NCI-H2107 treated with DMSO at 0.1 percent for 48 hours (cell line): ENCODE results near the gene ZNF202.
"Not testable (repeated sequence)": the region's sequence is repeated elsewhere in the genome, so short reads cannot be mapped to it uniquely, and the experiment has no call there.

ENCODE experiments used
- DNase-seq: peaks from one replicate; lab custom pipeline; 2025; ENCODE audit not compliant: unreplicated experiment; lab: John Stamatoyannopoulos, UW

ZNF202 gene

DNA sequence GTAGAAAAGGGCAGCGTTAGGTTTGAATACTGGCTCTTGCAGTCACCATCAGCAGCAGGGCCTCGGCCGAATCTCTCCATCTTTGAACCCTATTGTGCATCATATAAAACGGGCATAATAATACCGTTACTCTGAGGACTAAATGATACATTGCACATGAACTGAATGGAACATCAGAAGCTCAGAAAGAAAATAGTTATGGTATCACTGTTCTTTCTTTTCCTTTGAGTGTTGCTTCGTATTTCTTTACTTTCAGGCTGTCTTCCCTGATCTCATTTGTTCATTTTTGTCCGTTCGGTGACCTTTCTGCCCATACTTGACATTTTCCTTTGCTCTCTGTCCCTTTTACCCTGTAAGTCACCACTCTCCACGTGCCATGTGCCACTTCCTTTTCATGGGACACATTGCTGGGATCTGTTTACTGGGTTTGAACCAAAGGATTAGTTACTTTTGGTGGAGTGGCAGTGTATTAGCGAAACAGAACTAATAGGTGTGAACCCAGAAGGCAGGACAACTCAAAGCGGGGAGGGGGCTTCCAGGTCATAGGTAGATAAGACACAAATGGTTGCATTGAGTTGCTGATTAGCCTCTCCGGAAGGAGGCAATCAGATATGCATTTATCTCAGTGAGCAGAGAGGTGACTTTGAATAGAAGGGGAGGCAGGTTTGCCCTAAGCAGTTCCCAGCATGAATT is 717 bp upstream of the ZNF202 start:
- DNase-seq: peak; percentile 4

DNA sequence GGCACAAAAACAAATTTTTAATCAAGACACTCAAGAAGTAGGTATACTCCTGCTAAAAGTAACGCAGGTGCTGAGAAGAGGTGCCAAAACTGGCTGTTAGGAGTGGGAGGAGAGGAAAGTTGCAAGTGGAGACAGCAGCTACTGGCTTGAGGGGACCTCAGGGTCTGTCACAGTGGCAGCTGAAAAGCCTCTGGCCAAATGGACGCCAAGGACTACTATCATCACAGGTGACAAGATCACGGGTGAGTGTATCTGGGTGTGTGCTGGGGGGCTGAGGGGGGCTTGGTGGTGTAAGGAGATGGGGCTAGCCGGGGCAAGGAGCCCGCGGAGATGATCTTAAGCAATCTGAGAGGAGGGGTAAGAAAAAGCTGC is 687 bp downstream of the ZNF202 start:
- no peak for DNase-seq

DNA sequence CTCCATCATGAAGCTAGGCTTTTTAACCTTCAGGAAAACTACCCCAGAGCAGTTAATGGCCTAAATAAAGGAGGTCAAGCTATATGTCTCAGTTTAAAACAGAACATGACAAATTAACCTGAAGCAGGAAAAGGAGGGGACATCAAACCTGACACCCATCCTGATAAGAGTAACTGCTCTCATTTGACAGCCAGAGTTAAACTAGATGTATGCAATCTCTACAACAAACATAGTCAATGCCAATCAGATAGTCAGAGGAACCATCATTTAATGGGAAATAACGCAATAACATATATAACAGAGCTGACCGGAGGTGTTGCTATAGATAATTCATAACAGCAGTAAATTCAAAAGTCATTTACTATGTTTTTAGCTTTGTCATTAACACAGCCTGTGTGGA is 3.1 kb downstream of the ZNF202 start:
- no peak for DNase-seq

DNA sequence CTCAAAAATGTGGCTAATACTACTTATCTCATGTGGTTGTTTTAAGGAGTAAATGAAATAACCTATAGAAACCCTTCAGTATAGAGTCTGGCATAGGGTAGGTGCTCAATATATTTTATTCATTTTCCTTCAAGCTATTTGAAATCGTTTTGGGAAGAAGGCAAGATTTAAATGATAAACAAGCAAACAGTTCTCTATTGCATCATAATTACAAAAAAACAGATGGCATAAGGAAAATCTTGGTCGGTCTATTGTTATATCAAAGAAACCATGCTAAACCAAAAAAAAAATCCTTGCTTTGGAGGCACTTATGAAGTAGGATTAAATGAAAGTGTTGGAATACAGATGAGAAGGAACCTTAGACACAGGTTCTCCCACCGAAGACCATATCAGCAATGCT is 4.7 kb downstream of the ZNF202 start:
- DNase-seq: no peak

DNA sequence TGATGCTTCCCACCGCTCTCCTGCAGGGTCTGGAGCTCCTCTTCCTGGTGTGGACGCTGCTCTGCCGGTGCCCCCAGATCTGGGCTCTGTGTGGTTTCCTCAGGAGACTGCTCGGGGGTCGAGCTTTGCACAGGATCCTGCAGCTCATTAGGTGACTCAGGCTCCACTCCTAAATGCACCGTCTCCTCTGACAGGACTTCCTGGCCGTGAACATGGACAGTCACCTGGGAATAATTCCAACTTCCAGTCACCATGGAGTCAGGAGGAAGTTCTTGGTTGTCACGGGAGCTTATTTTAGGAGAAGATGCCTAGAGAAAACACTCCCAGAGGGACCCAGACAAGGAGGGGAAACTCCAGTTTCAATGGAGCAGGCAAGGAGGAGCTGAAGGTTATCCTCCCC is 11.9 kb downstream of the ZNF202 start:
- DNase-seq: no peak

DNA sequence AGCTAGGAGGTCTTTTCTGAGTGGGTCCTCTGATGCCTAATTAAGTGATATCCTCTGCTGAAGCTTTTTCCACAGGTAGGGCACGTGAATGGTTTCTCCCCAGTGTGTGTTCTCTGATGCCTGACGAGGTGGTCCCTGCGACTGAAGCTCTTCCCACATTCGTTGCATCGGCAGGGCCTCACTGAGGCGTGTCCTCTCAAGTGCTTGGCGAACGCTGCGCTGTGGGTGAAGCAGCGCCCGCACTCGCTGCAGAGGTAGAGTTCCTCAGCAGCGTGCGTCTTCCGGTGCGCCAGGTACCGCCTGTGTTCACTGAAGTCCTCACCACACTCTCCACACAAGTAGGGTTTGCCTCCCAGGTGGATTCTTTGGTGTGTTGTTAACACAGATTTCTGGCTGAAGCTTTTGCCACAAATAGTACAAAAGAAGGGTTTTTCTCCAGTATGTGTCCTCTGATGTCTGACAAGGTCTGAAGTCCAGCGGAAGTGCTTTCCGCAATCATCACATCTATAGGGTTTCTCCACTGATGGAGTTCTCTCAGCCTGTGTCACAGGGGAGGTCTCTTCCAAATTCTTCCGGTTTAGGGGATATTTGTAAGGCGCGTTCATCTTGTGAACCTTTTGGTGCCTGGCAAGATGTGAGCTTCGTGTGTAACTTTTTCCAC is 15.3 kb downstream of the ZNF202 start:
- DNase-seq: no peak

DNA sequence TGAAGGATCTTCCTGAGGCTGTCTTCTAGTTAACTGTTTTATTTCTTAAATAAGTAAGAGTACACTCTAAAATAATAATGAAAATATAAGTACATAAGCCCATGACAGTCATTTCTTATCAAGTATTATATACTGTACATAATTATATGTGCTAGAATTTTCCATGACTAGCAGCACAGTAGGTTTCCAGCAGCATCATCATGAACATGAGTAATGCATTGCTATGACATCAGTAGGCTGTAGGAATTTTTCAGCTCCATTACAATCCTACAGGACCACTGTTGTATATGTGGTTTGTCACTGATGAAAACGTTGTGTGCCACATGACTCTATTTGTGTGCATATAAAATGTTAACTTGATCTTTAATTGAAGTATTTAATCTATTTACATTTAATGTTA is 22.0 kb downstream of the ZNF202 start:
- DNase-seq: no peak

DNA sequence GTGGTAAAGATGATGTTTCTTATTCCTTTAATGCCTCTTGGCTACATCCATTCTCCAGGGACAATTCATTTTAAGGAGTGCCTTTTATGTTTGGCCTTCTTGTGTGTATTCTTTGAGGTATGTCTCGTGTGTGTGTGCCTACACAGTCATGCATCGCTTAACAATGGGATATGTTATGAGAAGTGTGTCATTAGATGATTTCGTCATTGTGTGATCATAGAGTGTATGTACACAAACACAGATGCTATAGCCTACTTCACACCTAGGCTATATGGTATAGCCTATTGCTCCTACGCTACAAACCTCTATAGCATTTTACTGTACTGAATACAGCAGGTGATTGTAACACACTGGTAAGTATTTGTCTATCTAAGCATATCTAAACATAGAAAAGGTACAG is 23.0 kb downstream of the ZNF202 start:
- DNase-seq: no peak

DNA sequence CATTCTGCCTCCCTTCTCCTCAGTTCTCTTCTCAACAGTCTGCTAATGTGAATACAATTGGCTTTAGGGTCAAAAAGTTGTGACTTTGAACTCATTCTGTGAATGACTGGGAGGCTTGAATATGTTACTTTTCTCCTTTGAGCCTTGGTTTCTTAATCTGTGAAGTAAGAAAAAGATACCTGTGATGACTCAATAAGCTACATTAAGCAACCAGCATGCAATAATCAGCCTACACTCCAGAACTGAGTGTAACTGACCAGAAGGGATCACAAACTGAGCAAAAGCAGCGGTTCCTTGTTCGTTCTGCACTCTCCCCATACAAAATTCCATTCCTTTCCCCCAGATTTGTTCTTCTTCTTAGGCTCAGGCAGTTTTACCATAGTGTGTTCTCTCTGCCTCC is 23.4 kb downstream of the ZNF202 start:
- DNase-seq: no peak

DNA sequence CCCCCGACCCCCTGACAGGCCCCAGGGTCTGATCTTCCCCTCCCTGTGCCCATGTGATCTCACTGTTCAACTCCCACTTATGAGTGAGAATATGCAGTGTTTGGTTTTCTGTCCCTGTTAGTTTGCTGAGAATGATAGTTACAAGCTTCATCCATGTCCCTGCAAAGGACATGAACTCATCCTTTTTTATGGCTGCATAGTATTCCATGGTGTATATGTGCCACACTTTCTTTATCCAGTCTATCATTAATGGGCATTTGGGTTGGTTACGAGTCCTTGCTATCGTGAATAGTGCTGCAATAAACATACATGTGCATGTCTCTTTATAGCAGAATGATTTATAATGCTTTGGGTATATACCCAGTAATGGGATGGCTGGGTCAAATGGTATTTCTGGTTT is 28.8 kb downstream of the ZNF202 start:
- not testable (repeated sequence) for DNase-seq

DNA sequence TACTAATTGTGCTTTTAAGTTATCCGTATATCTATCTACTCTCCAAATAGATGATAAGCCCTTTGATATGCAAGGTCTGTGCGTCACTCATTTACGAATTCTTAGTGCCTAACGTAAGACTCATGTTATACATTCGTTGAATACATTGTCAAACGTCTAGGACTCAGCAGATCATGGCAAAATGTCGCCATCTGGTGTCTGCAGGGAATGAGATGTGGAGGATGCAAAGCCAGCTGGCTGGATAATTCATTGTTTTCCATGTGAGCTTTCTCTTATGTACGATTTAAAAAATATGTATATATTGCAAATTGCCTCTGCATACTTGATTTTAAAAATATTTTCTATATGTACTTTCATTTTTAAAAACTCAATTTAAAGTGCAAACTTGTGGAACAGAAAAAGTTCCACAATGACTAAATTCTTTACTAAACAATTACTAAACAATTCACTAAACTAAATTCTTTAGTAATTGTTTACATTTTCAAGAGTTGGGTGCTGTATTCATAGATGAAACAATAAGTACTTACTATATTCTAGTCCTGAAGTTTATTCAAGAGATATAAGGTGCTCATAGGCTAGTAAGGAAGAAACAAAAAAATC is 33.8 kb downstream of the ZNF202 start:
- DNase-seq: peak; percentile 64

DNA sequence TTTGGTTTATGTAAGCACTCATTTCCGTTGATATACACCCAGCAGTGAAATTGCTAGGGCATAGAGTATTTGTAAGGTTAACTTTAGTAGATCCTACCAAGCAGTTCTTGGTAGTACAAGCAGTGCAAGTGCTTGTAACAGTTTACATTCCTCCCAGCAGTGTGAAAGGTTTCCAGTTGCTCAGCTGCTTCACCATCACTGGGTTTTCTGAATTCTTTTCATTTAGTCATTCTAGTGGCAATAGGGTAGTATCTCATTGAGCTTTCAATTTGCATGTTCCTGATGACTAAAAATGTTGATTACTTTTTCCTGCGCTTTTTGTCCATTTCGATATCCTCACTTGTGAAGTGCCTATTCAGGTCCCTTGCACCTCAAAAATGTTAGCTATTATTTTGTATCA is 34.3 kb downstream of the ZNF202 start:
- DNase-seq: no peak

DNA sequence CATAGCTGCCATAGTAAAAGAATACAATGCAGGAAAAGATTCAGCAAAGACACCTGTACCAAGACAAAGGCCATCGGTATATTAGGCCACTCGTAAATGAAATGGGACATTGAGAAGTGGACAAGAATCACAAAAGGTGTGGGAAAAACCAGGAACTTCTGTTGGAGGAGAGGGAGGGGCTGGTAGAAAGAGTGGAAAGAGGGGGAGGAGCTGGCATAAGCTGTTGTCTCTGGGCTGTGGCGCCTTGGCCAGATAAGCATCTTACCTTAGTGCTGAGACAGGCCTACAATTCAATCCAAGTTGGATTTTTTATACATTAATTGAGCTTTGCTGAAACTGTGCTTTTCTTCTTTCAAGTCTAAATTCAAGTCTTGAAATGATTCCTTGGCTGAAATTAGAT is 37.1 kb downstream of the ZNF202 start:
- no peak for DNase-seq

DNA sequence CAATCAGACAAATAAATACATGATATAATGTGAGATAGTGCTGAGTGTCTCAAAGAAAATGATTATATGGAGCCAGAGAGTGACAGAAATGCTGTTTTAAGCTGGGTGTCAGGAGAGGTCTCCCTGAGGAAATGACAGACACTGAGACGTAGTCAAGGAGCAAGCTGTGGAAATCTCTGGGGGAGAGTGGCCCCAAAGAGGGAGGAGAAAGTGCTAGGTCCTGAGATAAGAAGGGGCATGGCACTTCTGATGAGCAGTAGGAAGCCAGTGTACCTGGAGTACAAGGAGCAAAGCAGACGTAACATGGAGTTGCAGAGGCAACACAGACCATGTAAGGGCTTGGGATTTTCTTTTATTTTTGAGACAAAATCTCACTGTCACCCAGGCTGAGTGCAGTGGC is 38.8 kb downstream of the ZNF202 start:
- DNase-seq: no peak

DNA sequence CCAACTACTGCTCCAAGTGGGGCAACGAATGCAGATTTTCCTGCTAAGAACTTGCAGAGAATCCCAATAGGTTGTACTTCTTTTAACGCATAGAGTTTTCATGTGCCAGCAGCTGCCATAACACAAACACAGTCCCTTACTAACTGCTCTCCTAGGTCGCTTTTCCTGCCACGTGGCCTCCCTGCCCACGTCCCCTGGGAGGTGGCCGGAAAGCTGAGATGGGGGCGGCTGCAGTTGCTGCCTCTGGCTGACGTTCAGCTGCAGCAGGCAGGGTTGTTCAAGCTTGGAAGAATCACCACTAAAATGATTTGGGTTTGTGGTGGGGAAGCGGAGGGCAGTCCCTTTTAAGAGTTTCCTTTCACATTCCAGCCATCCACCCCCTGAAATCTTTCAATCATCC is 39.3 kb downstream of the ZNF202 start:
- peak; percentile 67 for DNase-seq

DNA sequence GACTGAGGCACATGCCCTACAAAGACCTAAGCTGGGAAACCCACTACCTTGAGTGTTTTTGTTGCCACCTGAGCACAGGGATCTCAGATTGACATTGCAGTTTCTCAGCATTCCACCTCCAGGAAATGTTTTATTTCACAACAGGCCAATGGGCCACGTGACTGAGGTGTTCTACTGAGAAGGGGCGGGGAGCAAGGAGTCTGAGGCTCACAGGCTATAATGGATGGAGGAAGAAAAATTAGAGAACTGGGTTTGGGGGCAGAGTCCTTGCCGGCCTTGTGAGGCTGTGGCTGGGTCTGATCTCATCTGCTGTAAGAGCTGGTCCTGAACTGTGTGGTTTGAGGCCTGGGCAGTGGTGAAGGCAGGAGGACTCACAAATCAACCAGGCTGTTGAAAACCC is 40.7 kb downstream of the ZNF202 start:
- no peak for DNase-seq

DNA sequence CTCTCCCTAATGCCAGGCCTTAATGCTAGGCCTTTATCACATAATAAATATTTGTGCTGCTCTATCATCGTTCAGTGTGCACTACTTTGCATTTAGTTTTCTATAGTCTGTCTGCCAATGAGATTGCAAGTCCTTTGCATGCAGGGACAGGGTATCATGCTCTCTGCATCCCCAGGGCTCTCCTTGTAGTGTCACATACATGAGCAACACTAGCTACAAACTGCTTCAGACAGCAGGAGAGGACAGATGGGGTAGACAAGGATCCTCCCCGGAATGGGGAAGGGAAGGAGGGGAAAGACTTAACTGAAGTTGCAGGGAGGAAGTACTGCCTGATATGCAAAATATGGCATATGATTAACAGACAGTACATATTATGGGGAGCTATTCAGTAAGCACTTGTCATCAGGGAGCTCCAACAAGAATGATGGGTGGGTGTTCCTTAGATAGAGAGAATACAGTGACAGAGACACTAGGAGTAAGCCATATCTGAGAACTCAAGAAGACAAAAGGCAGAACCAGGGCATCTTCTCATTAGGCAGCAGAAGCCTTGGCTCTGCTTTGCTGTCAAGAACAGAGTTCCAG is 42.8 kb downstream of the ZNF202 start:
- DNase-seq: no peak

DNA sequence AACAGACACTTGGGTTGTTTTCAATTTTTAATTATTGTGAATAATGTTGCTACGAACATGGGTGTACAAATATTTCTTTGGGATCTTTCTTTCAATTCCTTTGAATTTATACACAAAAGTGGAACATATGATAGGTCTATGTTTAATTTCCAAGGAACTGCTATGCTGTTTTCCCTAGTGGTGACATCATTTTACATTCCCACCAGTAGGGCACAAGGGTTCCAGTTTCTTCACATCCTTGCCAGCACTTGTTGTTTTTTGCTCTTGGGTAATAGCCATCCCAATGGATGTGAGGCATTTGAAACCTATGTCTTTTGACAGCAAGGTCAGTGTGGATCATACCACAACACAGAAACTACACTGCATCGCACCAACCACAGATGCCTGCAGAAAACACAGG is 45.3 kb downstream of the ZNF202 start:
- DNase-seq: no peak

DNA sequence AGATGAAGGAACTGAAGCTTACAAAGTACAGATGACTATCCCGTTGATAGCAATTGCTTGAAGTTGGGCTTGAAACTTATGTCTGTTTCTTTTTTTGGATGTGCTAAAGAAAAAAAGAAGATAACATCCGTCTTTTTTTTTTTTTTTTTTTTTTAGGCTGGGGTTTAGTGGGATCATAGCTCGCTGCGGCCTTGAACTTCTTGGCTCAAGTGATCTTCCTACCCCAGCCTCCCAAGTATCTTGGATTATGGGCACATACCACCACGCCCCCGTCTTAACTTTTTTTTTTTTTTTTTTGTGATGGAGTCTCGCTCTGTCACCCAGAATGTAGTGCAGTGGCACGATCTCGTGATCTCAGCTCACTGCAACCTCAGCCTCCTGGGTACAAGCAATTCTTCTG is 46.2 kb downstream of the ZNF202 start:
- no peak for DNase-seq

DNA sequence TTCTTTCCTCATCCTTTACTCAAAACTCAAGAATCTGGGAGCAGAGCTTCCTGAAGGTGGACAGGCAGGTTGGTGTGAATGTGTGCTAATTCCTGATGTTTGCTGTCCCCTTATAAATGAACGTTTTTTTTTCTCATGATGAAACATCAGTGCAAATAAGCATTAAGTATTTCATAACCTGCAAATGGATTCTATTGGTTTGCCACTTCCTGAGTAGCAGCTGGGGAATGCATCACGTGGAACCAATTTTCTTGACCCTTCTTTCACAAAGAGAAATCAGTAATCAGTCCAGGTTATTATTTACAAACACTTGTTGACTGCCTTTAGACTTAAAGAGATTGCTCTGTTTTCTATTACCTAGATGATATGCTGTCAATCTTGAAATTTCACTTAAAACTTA is 46.9 kb downstream of the ZNF202 start:
- no peak for DNase-seq

DNA sequence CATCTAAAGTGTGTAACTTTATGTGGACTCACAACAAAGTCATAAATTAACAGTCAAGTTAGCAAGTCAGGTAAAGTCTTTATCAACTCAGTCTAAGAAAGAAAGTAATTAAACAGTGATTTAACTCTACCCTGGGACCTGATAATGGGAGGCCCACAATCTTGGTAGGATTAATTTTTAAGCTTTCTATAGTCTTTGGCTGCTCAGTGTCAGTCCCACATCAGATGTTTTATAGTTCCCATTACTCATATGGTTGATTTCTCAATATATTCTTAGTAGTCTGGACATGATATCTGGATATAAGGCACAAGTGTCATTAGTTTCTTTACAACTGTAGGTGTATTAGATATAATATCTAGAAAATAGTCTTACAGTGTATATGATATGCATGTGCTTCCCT is 48.5 kb downstream of the ZNF202 start:
- no peak for DNase-seq

DNA sequence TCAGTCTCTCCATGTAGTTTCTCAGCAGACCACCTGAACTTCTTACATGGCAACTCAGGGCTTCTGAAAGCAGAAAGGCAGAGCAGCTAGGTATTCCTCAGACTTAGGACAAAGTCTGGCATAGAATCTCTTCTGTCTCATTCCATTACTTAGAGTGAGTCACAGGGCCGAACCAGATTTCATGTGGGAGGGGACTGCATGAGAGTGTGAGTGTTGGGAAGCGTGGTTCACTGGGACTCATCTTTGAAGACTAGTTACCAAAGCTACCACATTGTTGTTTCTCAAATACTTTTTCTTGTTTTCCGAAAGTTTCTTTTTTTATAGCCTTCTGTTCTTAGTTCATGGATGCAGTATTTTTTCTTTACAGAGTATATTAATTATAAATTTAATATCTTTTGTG is 51.0 kb downstream of the ZNF202 start:
- DNase-seq: no peak
